ENCODE data around the gene NELFE.
"Not testable (repeated sequence)": the region's sequence is repeated elsewhere in the genome, so short reads cannot be mapped to it uniquely, and the experiment has no call there.

The NELFE gene, protein sequence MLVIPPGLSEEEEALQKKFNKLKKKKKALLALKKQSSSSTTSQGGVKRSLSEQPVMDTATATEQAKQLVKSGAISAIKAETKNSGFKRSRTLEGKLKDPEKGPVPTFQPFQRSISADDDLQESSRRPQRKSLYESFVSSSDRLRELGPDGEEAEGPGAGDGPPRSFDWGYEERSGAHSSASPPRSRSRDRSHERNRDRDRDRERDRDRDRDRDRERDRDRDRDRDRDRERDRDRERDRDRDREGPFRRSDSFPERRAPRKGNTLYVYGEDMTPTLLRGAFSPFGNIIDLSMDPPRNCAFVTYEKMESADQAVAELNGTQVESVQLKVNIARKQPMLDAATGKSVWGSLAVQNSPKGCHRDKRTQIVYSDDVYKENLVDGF

GRCh38 chr6:31958741-31959739 is at the start of gene NELFE, which contains the start of gene SKIC2:
Gene NELFE (minus strand): TSS chr6:31958971. CDS start chr6:31958446, 525 bp downstream.
Gene SKIC2 (plus strand): TSS chr6:31959175. CDS start chr6:31959193, 18 bp downstream.
- peak; percentile 100 for DNase-seq (ENCODE audit: low spot score)

DNA sequence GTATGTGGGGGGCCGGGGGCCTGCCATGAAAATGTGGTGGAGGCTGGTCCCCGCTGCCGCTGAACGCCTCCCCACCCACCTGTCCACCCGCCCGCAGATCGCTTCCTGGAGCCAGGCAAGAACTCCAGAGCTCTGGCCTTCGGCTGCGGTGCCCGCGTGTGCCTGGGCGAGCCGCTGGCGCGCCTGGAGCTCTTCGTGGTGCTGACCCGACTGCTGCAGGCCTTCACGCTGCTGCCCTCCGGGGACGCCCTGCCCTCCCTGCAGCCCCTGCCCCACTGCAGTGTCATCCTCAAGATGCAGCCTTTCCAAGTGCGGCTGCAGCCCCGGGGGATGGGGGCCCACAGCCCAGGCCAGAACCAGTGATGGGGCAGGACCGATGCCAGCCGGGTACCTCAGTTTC is 49.3 kb upstream of the NELFE start:
- not testable (repeated sequence) for DNase-seq (ENCODE audit: low spot score)

DNA sequence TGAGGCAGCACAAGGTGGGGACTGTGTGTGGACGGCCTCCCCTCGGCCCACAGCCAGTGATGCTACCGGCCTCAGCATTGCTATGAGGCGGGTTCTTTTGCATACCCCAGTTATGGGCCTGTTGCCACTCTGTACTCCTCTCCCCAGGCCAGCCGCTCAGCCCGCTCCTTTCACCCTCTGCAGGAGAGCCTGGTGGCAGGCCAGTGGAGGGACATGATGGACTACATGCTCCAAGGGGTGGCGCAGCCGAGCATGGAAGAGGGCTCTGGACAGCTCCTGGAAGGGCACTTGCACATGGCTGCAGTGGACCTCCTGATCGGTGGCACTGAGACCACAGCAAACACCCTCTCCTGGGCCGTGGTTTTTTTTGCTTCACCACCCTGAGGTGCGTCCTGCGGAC is 48.3 kb upstream of the NELFE start:
- not testable (repeated sequence) for DNase-seq (ENCODE audit: low spot score)

DNA sequence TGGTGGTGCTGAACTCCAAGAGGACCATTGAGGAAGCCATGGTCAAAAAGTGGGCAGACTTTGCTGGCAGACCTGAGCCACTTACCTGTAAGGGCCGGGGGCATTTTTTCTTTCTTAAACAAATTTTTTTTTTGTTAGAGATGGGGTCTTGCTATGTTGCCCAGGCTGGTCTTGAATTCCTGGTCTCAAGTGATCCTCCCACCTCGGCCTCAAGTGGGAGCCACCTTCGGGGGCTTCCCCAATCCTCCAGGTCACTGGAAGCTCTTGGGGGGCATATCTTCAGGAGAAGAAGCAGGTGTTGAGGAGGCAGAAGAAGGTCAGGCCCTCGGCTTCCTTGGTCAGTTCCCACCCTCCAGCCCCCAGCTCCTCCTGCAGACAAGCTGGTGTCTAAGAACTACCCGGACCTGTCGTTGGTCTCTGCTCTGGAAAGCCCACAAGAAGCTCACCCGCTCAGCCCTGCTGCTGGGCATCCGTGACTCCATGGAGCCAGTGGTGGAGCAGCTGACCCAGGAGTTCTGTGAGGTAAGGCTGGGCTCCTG is 47.3 kb upstream of the NELFE start:
- not testable (repeated sequence) for DNase-seq (ENCODE audit: low spot score)

- not testable (repeated sequence) for DNase-seq (ENCODE audit: low spot score)
These were observed 46.7 kb upstream of the NELFE start for GRCh38 chr6:32005538-32005880.

DNA sequence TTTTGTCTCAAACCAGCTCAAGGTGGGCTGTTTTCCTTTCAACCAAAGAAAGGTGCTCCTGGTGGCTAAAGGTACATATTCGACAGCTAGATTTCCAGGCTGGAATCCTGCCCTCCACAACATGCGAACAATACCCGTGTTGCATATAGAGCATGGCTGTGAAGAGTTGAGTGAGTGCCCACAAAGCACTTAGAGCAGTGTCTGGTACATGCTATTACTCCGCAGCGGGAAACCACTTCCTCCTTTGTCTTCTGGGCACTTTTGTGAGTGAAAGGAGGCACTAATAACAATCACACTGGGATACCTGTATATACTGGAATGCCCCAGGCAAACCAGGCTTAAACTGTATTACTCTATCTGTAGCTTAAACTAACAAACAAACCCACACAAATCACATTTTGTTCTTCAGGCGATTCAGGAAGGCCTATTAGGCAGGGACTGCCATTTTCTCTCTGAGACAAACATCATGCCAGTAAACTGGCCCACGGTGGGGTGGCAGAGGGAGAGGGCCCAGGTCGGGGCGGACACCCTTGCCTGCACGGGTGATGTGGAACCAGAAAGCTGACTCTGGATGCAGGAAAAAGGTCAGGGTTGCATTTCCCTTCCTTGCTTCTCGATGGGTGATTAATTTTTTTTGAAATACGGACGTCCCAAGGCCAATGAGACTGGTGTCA is 46.2 kb upstream of the NELFE start:
- DNase-seq (ENCODE audit: low spot score), result not testable (repeated sequence)

DNA sequence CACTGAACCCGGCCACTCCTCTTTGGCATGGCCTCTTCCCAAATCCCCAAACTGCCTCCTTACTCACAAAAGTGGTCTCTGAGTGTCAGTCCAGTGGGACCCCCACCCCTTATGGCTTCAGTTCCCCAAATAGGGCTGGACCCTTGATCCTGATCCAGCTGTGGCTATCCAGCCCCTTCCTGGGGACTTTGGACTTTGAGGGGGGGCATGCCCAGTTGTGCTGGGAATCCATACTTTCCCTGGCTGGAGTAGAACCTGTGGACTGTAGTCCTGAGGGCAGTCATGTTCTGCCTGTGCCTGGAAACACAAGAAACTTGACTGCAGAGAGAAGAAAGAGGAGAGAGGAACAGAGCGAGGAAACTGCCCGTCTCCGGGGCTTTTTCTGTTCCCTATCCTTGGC is 45.6 kb upstream of the NELFE start:
- DNase-seq (ENCODE audit: low spot score), result not testable (repeated sequence)

GRCh38 chr6:32003301-32003700 is 44.5 kb upstream of the NELFE start:
- DNase-seq (ENCODE audit: low spot score), result not testable (repeated sequence)

DNA sequence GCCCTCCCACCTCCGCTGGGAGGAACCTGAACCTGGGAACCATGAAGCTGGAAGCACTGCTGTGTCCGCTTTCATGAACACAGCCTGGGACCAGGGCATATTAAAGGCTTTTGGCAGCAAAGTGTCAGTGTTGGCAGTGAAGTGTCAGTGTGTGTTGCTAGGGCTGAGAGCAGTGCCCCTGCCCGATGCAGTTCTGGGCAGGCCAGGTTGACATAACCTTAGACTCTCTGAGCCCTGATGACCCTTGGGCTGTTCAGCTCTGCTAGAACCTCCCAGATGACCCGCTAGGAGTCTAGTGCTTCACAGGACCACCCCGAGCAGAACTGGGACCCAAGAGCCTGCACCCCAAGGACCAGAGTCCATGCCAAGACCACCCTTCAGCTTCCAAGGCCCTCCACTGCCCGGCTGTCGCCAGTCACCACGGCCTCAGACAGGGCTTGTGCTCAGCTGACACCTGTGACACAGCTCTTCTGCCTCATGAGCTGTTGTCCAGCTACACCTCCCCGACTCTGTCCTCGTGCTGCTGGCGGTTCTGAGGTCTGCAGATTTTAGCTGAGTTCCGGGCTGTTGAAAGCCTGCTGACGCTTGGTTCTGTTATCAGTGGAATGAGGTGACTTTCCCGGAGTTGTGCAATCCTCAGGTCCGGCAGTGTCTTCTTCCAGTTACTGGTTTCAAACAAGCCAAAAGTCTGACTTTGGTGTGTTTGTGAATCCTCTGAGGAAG is 43.9 kb upstream of the NELFE start:
- DNase-seq (ENCODE audit: low spot score), result not testable (repeated sequence)

DNA sequence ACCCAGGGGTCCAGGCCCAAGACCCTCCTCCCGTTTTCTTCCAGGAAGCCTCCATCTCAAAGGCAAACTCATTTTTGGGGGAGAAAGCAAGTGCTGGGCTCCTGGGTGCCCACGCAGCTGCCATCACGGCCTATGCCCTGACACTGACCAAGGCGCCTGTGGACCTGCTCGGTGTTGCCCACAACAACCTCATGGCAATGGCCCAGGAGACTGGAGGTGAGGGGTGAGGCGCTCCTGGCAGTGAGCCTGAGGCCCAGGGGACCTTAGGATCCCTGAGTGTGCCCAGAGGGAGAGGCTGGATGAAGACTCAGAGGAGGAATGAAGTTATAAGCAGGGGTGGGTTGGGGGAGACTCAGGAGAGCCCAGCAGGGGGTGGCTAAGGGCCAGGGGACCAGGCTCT is 37.6 kb upstream of the NELFE start:
- DNase-seq (ENCODE audit: low spot score), result not testable (repeated sequence)

DNA sequence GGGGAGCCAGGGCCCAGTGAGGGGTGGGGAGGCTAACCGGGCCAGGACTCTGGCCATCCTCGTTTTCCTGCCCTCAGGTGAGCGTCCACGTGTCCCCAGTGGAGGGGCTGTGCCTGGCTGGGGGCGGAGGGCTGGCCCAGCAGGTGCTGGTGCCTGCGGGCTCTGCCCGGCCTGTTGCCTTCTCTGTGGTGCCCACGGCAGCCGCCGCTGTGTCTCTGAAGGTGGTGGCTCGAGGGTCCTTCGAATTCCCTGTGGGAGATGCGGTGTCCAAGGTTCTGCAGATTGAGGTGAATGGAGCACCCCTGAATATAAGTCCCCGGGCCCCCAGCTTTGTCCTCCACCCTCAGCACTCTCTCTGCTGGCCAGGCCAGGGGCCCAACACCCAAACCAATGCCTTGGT is 35.6 kb upstream of the NELFE start:
- not testable (repeated sequence) for DNase-seq (ENCODE audit: low spot score)

GRCh38 chr6:31989363-31989762 is 30.6 kb upstream of the NELFE start:
- not testable (repeated sequence) for DNase-seq (ENCODE audit: low spot score)

DNA sequence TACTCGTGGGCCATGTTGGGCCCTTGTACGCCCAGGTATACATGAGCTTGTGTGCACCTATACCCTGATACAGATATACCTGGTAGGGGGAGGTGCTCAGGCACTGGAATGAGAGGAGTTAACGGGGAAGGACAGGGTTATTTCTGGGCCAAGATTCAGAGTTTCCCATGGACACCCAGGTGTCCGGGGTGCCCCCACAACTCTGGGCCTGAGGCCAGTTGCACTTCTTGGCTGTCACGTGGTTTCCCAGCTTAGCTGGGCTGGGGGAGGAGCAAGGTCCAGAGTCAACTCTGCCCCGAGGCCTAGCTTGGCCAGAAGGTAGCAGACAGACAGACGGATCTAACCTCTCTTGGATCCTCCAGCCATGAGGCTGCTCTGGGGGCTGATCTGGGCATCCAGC is 23.0 kb upstream of the NELFE start, which contains the start of gene C4A:
Gene C4A (plus strand): TSS at position 314 of the 400 bp plus-strand sequence. CDS start 51 bp downstream, at position 365.
- DNase-seq (ENCODE audit: low spot score), result not testable (repeated sequence)

DNA sequence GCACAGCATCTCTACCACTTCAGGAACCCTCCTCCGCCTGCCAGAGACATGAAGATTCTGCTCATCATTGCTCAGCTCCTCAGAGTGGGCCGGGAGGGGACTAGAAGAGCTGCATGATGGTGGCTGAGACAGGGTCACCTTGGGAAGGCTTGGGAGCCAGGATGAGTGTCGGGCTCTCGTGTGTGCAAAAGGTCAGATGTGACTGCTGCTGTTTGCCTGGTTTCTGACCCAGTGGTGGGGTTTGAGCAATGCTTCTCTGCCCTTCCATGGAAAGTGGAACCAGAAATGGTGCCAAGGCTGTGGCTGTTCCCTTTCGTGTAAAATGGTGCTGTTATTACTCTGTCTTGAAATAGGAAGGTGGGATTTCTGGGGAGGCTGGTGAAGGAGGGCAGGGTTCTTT is 22.2 kb upstream of the NELFE start:
- not testable (repeated sequence) for DNase-seq (ENCODE audit: low spot score)

DNA sequence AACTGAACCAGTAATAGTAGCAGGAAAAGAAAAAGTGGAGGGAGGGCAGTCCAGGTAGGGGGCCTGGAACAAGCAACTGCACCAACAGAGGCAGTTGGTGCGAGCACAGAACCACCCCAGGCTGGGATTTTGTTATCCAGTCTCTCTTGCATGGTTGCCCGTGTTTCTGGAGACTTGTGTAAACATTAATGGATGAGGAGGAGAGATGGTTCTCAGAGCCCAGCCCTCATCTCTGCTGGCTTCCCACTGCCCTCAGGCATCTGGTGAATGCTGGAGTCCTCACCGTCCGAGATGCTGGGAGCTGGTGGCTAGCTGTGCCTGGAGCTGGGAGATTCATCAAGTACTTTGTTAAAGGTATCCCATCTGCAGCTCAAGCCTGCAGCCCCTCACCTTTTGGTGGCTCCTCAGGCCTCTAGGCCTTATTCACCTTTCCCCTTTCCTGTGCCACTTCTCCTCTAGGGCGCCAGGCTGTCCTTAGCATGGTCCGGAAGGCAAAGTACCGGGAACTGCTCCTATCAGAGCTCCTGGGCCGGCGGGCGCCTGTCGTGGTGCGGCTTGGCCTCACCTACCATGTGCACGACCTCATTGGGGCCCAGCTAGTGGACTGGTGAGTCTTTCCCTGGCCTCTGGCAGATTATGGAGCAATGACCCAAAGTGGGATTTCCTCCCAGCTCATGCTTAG is 21.6 kb upstream of the NELFE start:
- DNase-seq (ENCODE audit: low spot score), result not testable (repeated sequence)

- DNase-seq (ENCODE audit: low spot score), result no peak
These were observed 20.6 kb upstream of the NELFE start for GRCh38 chr6:31979238-31979898.

- no peak for DNase-seq (ENCODE audit: low spot score)
These were observed 20.1 kb upstream of the NELFE start for GRCh38 chr6:31978831-31979230.

- DNase-seq (ENCODE audit: low spot score), result no peak
These were observed 19.2 kb upstream of the NELFE start for GRCh38 chr6:31977816-31978431.

- DNase-seq (ENCODE audit: low spot score), result not testable (repeated sequence)
These were observed 17.3 kb upstream of the NELFE start for GRCh38 chr6:31976065-31976464.
